ACHN (cell line): ENCODE results near the gene KCNJ12.
"Not testable (repeated sequence)": the region's sequence is repeated elsewhere in the genome, so short reads cannot be mapped to it uniquely, and the experiment has no call there.

Source experiments
- DNase-seq: peaks from one replicate; pipeline ENCODE4 v3.0.0-alpha.2; 2015
- in situ Hi-C: cut with HindIII; loops from 2 replicates; pipeline ENCODE4 v1.10.0; 2017; ENCODE audit warnings: low sequenced_read_pairs, low pct_ligation_motif_present, low pct_unique_long_range_greater_than_20kb

The KCNJ12 gene

GRCh38 chr17:21399474-21400186, 23.5 kb downstream of the KCNJ12 start:
- no peak for DNase-seq
- in situ Hi-C loops = no loop called here

GRCh38 chr17:21400187-21400569, 24.0 kb downstream of the KCNJ12 start:
- DNase-seq, in situ Hi-C loops: not testable (repeated sequence)

- in situ Hi-C loops = no loop called here
Observed at GRCh38 chr17:21400816-21401593, 24.8 kb downstream of the KCNJ12 start.

GRCh38 chr17:21402166-21402571, 26.0 kb downstream of the KCNJ12 start:
- DNase-seq = peak; percentile 91
- in situ Hi-C loops = not testable (repeated sequence)

More at GRCh38 chr17:21400816-21401593, 24.8 kb downstream of the KCNJ12 start:
- DNase-seq = no peak

GRCh38 chr17:21402926-21403325, 26.8 kb downstream of the KCNJ12 start:
- DNase-seq, in situ Hi-C loops: not testable (repeated sequence)

GRCh38 chr17:21404106-21404505, 27.9 kb downstream of the KCNJ12 start:
- in situ Hi-C loops = not testable (repeated sequence)

GRCh38 chr17:21404539-21404938, 28.4 kb downstream of the KCNJ12 start:
- DNase-seq, in situ Hi-C loops: not testable (repeated sequence)

More at GRCh38 chr17:21404106-21404505, 27.9 kb downstream of the KCNJ12 start:
- not testable (repeated sequence) for DNase-seq

DNA sequence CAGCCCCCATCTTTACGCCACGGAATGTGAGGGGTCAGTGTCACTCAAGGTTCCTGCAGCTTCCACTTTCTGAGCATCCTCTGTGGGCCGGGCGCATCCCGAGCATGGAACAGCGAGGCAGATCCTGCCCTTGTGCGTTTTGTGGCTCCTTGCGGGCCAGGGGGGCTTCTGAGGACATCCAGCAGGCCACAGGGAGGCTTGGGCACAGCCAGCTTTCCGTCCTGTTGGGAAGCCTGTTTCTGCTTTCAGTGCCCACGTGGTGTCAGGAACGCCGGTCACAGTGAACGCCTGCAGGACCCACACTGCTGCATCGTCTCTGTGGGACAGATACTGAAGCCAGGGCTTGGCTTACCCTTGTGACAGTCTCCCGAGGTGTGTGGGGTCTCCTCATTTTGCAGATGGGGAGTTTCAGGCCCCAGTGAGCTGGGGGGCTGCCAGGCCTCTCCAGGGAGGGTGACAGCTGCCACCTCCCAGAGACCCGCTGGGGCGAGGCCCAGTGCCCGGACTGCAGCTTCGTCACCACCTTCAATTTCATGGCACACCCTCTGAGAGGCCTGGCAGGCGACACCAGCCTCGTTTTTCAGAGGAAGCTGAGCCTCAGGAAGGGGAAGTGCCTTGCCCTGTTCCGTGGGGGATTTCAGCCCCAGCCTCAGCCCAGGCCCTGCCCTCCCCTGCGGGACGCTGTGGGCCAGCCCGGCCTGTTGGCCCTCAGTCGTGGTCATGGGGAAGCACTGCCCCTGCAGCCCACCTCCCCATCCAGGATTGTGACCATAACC, 29.0 kb downstream of the KCNJ12 start:
- DNase-seq, in situ Hi-C loops: not testable (repeated sequence)

- in situ Hi-C loops, DNase-seq: not testable (repeated sequence)
Observed at GRCh38 chr17:21405904-21406400, 29.8 kb downstream of the KCNJ12 start.

GRCh38 chr17:21406616-21407404, 30.7 kb downstream of the KCNJ12 start:
- DNase-seq, in situ Hi-C loops: not testable (repeated sequence)

- in situ Hi-C loops = not testable (repeated sequence)
Observed at GRCh38 chr17:21407752-21408151, 31.6 kb downstream of the KCNJ12 start.

DNA sequence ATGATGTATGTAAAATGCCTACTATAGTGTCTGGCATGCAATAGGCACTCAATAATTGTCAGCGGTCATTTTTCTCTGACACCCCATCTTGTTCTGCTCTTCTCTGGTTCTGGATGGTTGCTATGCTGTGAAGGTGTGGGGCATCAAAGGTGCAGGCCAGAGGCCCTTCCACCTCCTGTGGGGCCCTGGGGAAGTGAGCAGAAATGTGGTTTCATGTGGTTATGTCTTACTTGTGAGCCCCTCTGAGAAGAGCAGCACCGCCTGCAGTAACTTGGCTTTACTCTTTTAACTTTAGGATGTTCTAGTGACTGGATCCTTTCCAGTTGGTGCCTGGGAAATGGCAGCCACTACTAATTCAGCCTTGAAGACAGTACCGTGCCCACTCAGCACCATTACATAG, 32.1 kb downstream of the KCNJ12 start:
- in situ Hi-C loops, DNase-seq: not testable (repeated sequence)

More at GRCh38 chr17:21407752-21408151, 31.6 kb downstream of the KCNJ12 start:
- DNase-seq = not testable (repeated sequence)

- in situ Hi-C loops, DNase-seq: not testable (repeated sequence)
Observed at GRCh38 chr17:21408766-21409300, 32.7 kb downstream of the KCNJ12 start.

DNA sequence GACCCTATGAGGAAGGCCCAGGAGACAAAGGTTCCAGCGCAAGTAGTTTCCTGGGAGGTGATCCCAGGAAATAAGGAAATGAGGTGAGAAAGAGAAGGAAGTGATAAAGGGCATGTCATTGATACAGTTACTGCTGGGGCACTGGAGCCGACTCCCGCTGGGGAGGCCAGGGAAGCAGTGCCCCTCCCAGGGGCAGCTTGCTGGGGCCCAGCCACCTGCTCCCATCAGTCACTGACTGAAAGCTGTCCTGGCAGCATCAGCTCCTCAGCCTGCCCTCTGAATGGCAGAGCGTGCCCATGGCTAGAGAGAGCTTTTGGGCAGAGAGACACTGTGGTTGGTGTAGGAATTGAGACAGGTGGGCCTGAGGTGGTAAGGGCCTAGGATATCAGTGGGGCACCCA, 33.2 kb downstream of the KCNJ12 start:
- DNase-seq, in situ Hi-C loops: not testable (repeated sequence)

DNA sequence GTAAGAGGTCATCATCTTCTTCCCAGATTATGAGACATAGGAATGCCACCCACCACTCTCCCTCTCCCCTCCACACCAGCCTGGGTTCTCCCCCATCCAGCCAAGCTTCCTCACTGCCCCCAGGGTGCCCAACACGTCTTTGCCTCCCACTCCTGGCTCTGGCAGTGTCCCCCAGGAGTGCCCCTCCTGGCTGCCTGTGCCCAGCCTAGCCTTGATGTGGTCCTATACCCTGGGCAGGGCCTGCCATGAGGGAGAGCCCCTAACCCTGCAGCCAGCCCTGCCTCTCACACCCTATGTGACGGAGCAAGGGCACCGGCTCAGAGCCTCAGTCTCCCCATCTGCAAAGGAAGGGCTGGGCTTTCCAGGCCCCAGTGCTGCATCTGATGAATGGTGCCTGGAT, 33.8 kb downstream of the KCNJ12 start:
- in situ Hi-C loops, DNase-seq: not testable (repeated sequence)

GRCh38 chr17:21410371-21410770, 34.2 kb downstream of the KCNJ12 start:
- DNase-seq, in situ Hi-C loops: not testable (repeated sequence)

GRCh38 chr17:21410906-21411678, 34.9 kb downstream of the KCNJ12 start:
- DNase-seq, in situ Hi-C loops: not testable (repeated sequence)
